HG02885 (cell line): ENCODE results near the gene NEGR1.

Experiments
- ATAC-seq: cut with Tn5 transposase; IDR thresholded peaks from one replicate; pipeline ENCODE4 v1.9.1; 2021; ENCODE audit warnings: mild to moderate bottlenecking; ENCODE audit not compliant: unreplicated experiment, poor library complexity

The NEGR1 gene

GRCh38 chr1:71542155-71542554 is 740.2 kb downstream of the NEGR1 start:
- no peak for ATAC-seq

GRCh38 chr1:71533950-71534349 is 748.4 kb downstream of the NEGR1 start:
- no peak for ATAC-seq

- no peak for ATAC-seq
These were observed 750.0 kb downstream of the NEGR1 start for GRCh38 chr1:71532343-71532742.

- ATAC-seq: no peak
These were observed 755.5 kb downstream of the NEGR1 start for GRCh38 chr1:71526824-71527223.

GRCh38 chr1:71522721-71523120 is 759.6 kb downstream of the NEGR1 start:
- no peak for ATAC-seq

- ATAC-seq: peak; percentile 66
These were observed 760.6 kb downstream of the NEGR1 start for GRCh38 chr1:71521655-71522264.

- no peak for ATAC-seq
These were observed 770.8 kb downstream of the NEGR1 start for GRCh38 chr1:71511505-71511904.

- no peak for ATAC-seq
These were observed 771.6 kb downstream of the NEGR1 start for GRCh38 chr1:71510725-71511124.

GRCh38 chr1:71509051-71509595 is 773.2 kb downstream of the NEGR1 start:
- ATAC-seq: no peak

- no peak for ATAC-seq
These were observed 780.3 kb downstream of the NEGR1 start for GRCh38 chr1:71502006-71502405.

GRCh38 chr1:71498542-71498941 is 783.8 kb downstream of the NEGR1 start:
- no peak for ATAC-seq

GRCh38 chr1:71494163-71494562 is 788.2 kb downstream of the NEGR1 start:
- ATAC-seq: no peak

- no peak for ATAC-seq
These were observed 789.9 kb downstream of the NEGR1 start for GRCh38 chr1:71492298-71493041.

- no peak for ATAC-seq
These were observed 791.9 kb downstream of the NEGR1 start for GRCh38 chr1:71490432-71490831.

GRCh38 chr1:71488555-71489252 is 793.6 kb downstream of the NEGR1 start:
- ATAC-seq: no peak

- no peak for ATAC-seq
These were observed 809.0 kb downstream of the NEGR1 start for GRCh38 chr1:71473331-71473730.

GRCh38 chr1:71465093-71465492 is 817.2 kb downstream of the NEGR1 start:
- no peak for ATAC-seq

- ATAC-seq: no peak
These were observed 818.3 kb downstream of the NEGR1 start for GRCh38 chr1:71464016-71464415.

GRCh38 chr1:71463144-71463543 is 819.2 kb downstream of the NEGR1 start:
- no peak for ATAC-seq

GRCh38 chr1:71462247-71462646 is 820.1 kb downstream of the NEGR1 start:
- no peak for ATAC-seq

- no peak for ATAC-seq
These were observed 820.9 kb downstream of the NEGR1 start for GRCh38 chr1:71461416-71461815.
